D721Med (cell line): ENCODE data around the gene MUC20.
"Not testable (repeated sequence)": the region's sequence is repeated elsewhere in the genome, so short reads cannot be mapped to it uniquely, and the experiment has no call there.

Experiments used
- DNase-seq: peaks from one replicate; pipeline ENCODE4 v3.0.0; 2011; ENCODE audit warnings: low spot score; ENCODE audit not compliant: insufficient read length
- FAIRE-seq: peaks from 2 replicates; lab custom pipeline; 2011; peaks lifted over from hg19 to GRCh38; lab: Jason Lieb, UNC
- CTCF ChIP-seq: IDR thresholded peaks from 2 replicates; pipeline ENCODE4 v1.5.1; 2012; ENCODE audit warnings: mild to moderate bottlenecking, control low read depth; ENCODE audit not compliant: insufficient read depth; ENCODE audit errors: missing control alignments

The MUC20 gene

GRCh38 chr3:195690951-195691350 is 29.8 kb upstream of the MUC20 start:
- DNase-seq (no peak), FAIRE-seq (no peak)
- no peak for TF ChIP-seq CTCF

GRCh38 chr3:195691596-195692353 is 29.0 kb upstream of the MUC20 start:
- not testable (repeated sequence) for FAIRE-seq, DNase-seq

- DNase-seq (no peak), FAIRE-seq (no peak)
- TF ChIP-seq CTCF, result no peak
Observed at GRCh38 chr3:195692354-195692685, 28.5 kb upstream of the MUC20 start.

GRCh38 chr3:195692781-195693427 is 27.9 kb upstream of the MUC20 start:
- no peak for FAIRE-seq

GRCh38 chr3:195693428-195694216 is 27.2 kb upstream of the MUC20 start:
- no peak for DNase-seq
- no peak for TF ChIP-seq CTCF
- no peak for FAIRE-seq

More at GRCh38 chr3:195692781-195693427, 27.9 kb upstream of the MUC20 start:
- DNase-seq, result no peak
- no peak for TF ChIP-seq CTCF

GRCh38 chr3:195694217-195695076 is 26.3 kb upstream of the MUC20 start:
- not testable (repeated sequence) for FAIRE-seq, DNase-seq

- DNase-seq (no peak), FAIRE-seq (no peak)
- TF ChIP-seq CTCF, result no peak
Observed at GRCh38 chr3:195696632-195697278, 24.0 kb upstream of the MUC20 start.
